Ovary (tissue), 3 donors: ENCODE results near the gene SLC19A1.

Experiments
- POLR2A ChIP-seq: fragments of 450-650 bp; IDR thresholded peaks from one replicate; pipeline ENCODE4 v1.6.1; 2017; ENCODE audit warnings: antibody characterized with exemption, mild to moderate bottlenecking, moderate library complexity
- TF ChIP-seq, protein P1 (sequence below), 3 donors: fragments of 450-650 bp in 2 of 3; fragments of 200-600 bp in 1 of 3; IDR thresholded peaks; one replicate each; pipeline versions ENCODE4 v1.5.1 to v1.8.0; 2016 to 2022; ENCODE audit warnings: antibody characterized with exemption in 3 of 3, mild to moderate bottlenecking in 1 of 3
- donor health status: DM: no; HTN: no; CAD: no.

DNA sequence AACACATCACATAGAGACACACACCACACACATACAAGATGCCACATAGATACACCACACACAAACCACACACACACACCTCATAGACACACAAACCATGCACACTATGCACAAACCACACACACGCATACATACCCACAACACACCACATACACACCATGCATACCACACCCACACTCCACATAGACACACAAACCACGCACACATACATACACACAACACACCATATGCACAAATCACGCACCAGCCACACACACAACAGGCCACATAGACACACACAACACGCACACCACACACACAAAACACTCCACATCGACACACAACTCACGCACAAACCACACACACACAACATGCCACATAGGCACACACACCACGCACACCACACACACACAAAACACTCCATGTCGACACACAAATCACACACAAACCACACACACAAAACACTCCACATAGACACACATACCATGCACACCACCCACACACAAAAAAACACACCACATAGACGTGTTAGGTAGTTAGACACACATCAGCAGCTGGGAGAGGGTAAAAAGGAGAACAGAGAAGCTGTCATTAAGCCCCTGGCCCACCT, 49.5 kb upstream of the SLC19A1 start:
- TF ChIP-seq, protein P1, sequence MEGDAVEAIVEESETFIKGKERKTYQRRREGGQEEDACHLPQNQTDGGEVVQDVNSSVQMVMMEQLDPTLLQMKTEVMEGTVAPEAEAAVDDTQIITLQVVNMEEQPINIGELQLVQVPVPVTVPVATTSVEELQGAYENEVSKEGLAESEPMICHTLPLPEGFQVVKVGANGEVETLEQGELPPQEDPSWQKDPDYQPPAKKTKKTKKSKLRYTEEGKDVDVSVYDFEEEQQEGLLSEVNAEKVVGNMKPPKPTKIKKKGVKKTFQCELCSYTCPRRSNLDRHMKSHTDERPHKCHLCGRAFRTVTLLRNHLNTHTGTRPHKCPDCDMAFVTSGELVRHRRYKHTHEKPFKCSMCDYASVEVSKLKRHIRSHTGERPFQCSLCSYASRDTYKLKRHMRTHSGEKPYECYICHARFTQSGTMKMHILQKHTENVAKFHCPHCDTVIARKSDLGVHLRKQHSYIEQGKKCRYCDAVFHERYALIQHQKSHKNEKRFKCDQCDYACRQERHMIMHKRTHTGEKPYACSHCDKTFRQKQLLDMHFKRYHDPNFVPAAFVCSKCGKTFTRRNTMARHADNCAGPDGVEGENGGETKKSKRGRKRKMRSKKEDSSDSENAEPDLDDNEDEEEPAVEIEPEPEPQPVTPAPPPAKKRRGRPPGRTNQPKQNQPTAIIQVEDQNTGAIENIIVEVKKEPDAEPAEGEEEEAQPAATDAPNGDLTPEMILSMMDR (IDR thresholded peaks at IDR 0.05) = no peak
- TF ChIP-seq POLR2A = no peak
